ENCODE data around the gene CBR1. TPM values are rescaled to one million over a fixed set of nuclear protein-coding genes. Genes with fewer than 3 reads are reported as not detected.

Gene CBR1
- total RNA-seq, 1 experiment from 2014 or later, result 81.8 TPM

GRCh38 chr21:36038701-36039497, 30.9 kb upstream of the CBR1 start:
- no peak for DNase-seq (ENCODE audit: low spot score)
- Histone ChIP-seq H3K4me3 (ENCODE audit: low read depth, low read length, poor library complexity, severe bottlenecking) (no peak overlapping the region), H3K4me1 (ENCODE audit: insufficient read depth, low read length, poor library complexity, severe bottlenecking) (no peaks in the 10 kb centered on the region), H3K27ac (ENCODE audit: low read depth, low read length, poor library complexity, severe bottlenecking) (no peak overlapping the region), H3K9me3 (ENCODE audit: low read depth, low read length, poor library complexity, severe bottlenecking) (no peaks in the 10 kb centered on the region), H3K36me3 (ENCODE audit: insufficient read depth, low read length, poor library complexity, severe bottlenecking) (peaks cover 46% of the 10 kb centered on the region), H3K27me3 (replicated peaks; ENCODE audit: insufficient read depth, low read depth, low read length, poor library complexity) (no peaks in the 10 kb centered on the region)
- ChIA-PET CTCF (no interaction called here), POLR2A (ENCODE audit: low non-redundant PET) (no interaction called here)
- intact Hi-C loops (cut with micrococcal nuclease; ENCODE audit: unreplicated experiment), result no loop called here
- BruUV-seq (replicated peaks), result no TSS peak
- TF ChIP-seq EZH2 (IDR thresholded peaks at IDR 0.05; ENCODE audit: borderline replicate concordance, low read depth, low read length, poor library complexity, severe bottlenecking), result no peak
- TF ChIP-seq, protein P1, sequence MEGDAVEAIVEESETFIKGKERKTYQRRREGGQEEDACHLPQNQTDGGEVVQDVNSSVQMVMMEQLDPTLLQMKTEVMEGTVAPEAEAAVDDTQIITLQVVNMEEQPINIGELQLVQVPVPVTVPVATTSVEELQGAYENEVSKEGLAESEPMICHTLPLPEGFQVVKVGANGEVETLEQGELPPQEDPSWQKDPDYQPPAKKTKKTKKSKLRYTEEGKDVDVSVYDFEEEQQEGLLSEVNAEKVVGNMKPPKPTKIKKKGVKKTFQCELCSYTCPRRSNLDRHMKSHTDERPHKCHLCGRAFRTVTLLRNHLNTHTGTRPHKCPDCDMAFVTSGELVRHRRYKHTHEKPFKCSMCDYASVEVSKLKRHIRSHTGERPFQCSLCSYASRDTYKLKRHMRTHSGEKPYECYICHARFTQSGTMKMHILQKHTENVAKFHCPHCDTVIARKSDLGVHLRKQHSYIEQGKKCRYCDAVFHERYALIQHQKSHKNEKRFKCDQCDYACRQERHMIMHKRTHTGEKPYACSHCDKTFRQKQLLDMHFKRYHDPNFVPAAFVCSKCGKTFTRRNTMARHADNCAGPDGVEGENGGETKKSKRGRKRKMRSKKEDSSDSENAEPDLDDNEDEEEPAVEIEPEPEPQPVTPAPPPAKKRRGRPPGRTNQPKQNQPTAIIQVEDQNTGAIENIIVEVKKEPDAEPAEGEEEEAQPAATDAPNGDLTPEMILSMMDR (conservative IDR thresholded peaks at IDR 0.05; ENCODE audit: low read depth, low read length), result no peak

DNA sequence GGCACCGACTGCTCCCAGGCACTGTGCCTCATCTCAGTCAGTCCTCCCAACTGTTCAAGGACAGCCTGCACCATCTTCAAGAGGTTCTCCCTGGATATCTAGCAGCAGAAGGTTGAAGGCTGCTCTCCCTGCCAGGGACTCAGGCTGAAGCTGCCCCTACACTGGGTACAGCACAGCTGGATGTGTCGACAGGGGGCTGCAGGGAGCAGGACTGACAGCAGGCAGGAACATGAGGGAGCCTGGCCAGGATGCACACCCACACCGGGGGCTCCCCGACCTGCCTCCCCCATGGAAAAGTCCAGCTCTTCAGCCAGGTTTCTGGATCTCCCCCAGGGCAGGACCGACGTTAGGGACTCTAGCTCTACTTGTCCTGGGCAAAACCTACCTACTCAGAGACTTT, 30.0 kb upstream of the CBR1 start:
- Histone ChIP-seq H3K4me1 (ENCODE audit: insufficient read depth, low read length, poor library complexity, severe bottlenecking) (no peaks in the 10 kb centered on the region), H3K27me3 (replicated peaks; ENCODE audit: insufficient read depth, low read depth, low read length, poor library complexity) (no peaks in the 10 kb centered on the region), H3K4me3 (ENCODE audit: low read depth, low read length, poor library complexity, severe bottlenecking) (no peak overlapping the region), H3K27ac (ENCODE audit: low read depth, low read length, poor library complexity, severe bottlenecking) (no peak overlapping the region), H3K36me3 (ENCODE audit: insufficient read depth, low read length, poor library complexity, severe bottlenecking) (peaks cover 56% of the 10 kb centered on the region), H3K9me3 (ENCODE audit: low read depth, low read length, poor library complexity, severe bottlenecking) (no peaks in the 10 kb centered on the region)
- TF ChIP-seq, protein P1 (conservative IDR thresholded peaks at IDR 0.05; ENCODE audit: low read depth, low read length), result no peak
- no peak for TF ChIP-seq EZH2 (IDR thresholded peaks at IDR 0.05; ENCODE audit: borderline replicate concordance, low read depth, low read length, poor library complexity, severe bottlenecking)
- POLR2A ChIA-PET (ENCODE audit: low non-redundant PET), result no interaction called here
- no peak for DNase-seq (ENCODE audit: low spot score)
- no TSS peak for BruUV-seq (replicated peaks)
- intact Hi-C loops (cut with micrococcal nuclease; ENCODE audit: unreplicated experiment), result no loop called here
- CTCF ChIA-PET, result no interaction called here

DNA sequence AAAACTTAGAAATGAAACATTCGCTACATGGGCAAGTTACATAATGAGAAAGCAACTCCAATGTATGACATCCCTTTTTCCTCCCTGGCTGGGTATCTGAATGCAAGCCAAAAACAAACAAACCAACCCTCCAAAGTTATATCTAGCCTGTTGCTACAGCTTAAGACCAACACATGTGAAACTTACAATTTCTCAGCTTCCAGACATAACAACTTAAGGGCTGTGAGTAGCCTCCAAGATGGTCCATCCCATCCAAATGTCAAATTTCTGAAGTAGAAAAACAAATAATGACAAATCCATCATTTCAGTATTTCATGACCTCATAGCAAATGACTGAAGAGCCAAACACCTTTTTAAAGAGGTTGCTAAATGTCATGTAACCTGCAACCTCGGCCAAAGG, 29.4 kb upstream of the CBR1 start:
- Histone ChIP-seq H3K27ac (ENCODE audit: low read depth, low read length, poor library complexity, severe bottlenecking) (no peak overlapping the region), H3K36me3 (ENCODE audit: insufficient read depth, low read length, poor library complexity, severe bottlenecking) (peaks cover 59% of the 10 kb centered on the region), H3K9me3 (ENCODE audit: low read depth, low read length, poor library complexity, severe bottlenecking) (no peaks in the 10 kb centered on the region), H3K27me3 (replicated peaks; ENCODE audit: insufficient read depth, low read depth, low read length, poor library complexity) (no peaks in the 10 kb centered on the region), H3K4me1 (ENCODE audit: insufficient read depth, low read length, poor library complexity, severe bottlenecking) (no peaks in the 10 kb centered on the region), H3K4me3 (ENCODE audit: low read depth, low read length, poor library complexity, severe bottlenecking) (no peak overlapping the region)
- POLR2A ChIA-PET (ENCODE audit: low non-redundant PET), result no interaction called here
- TF ChIP-seq, protein P1 (conservative IDR thresholded peaks at IDR 0.05; ENCODE audit: low read depth, low read length), result no peak
- no peak for TF ChIP-seq EZH2 (IDR thresholded peaks at IDR 0.05; ENCODE audit: borderline replicate concordance, low read depth, low read length, poor library complexity, severe bottlenecking)
- no TSS peak for BruUV-seq (replicated peaks)
- CTCF ChIA-PET, result no interaction called here
- intact Hi-C loops (cut with micrococcal nuclease; ENCODE audit: unreplicated experiment), result no loop called here
- DNase-seq (ENCODE audit: low spot score), result no peak

Data from A673 (cell line).